WTC11 (cell line): ENCODE measurements around the gene CYP19A1. TPM values are rescaled to one million over a fixed set of nuclear protein-coding genes. Genes with fewer than 3 reads are reported as not detected.

Experiments used
- ATAC-seq: fragments of 200-7000 bp; cut with Tn5 transposase; 2 replicates; pipeline ENCODE4 v1.10.0; 2021; ENCODE audit warnings: mild to moderate bottlenecking, moderate library complexity
- CTCF ChIA-PET: fragments of 300-600 bp; sonication (Branson Sonifier 250); formaldehyde crosslinking; loops from one replicate; lab custom pipeline; 2021; ENCODE audit warnings: antibody characterized with exemption; lab: Charles Lee
- POLR2A ChIA-PET: fragments of 350-600 bp; sonication (Branson Sonifier 250); formaldehyde crosslinking; loops from one replicate; lab custom pipeline; 2021; ENCODE audit warnings: antibody characterized with exemption; lab: Charles Lee
- DNase-seq: peaks from one replicate; pipeline ENCODE4 v3.0.0; 2021; ENCODE audit warnings: low spot score
- H3K27ac Mint-ChIP-seq: 2 replicates; pipeline ENCODE4 v1.8.0; 2021; ENCODE audit warnings: mixed read lengths
- H3K27me3 Mint-ChIP-seq: 2 replicates; pipeline ENCODE4 v1.8.0; 2021; ENCODE audit warnings: low read depth, mild to moderate bottlenecking, moderate library complexity, mixed read lengths
- H3K36me3 Mint-ChIP-seq: 2 replicates; pipeline ENCODE4 v1.8.0; 2021; ENCODE audit warnings: mixed read lengths
- H3K4me1 Mint-ChIP-seq: 2 replicates; pipeline ENCODE4 v1.8.0; 2022; ENCODE audit warnings: mixed read lengths
- H3K4me3 Mint-ChIP-seq: 2 replicates; pipeline ENCODE4 v1.8.0; 2021; ENCODE audit warnings: mild to moderate bottlenecking, moderate library complexity, mixed read lengths
- H3K9me3 Mint-ChIP-seq: 2 replicates; pipeline ENCODE4 v1.8.0; 2021; ENCODE audit warnings: mixed read lengths
- CREB1 ChIP-seq: sonication (generic); formaldehyde crosslinking; IDR thresholded peaks from 2 replicates; pipeline ENCODE4 v1.8.0; 2023; ENCODE audit warnings: mild to moderate bottlenecking, missing genetic modification reagents
- ELF4 ChIP-seq: sonication (generic); formaldehyde crosslinking; IDR thresholded peaks from 2 replicates; pipeline ENCODE4 v1.8.1; 2022; ENCODE audit warnings: low read depth, mild to moderate bottlenecking, moderate library complexity, missing genetic modification reagents
- FOXK1 ChIP-seq: sonication (generic); formaldehyde crosslinking; IDR thresholded peaks from 2 replicates; pipeline ENCODE4 v1.8.0; 2022; ENCODE audit warnings: mild to moderate bottlenecking, moderate library complexity, missing genetic modification reagents
- GTF2I ChIP-seq: fragments of 250-450 bp; sonication (Bioruptor Pico); conservative IDR thresholded peaks from 2 replicates; pipeline ENCODE4 v1.4.0; 2021; ENCODE audit warnings: mild to moderate bottlenecking
- JUN ChIP-seq: sonication (generic); formaldehyde crosslinking; IDR thresholded peaks from 2 replicates; pipeline ENCODE4 v1.8.0; 2023; ENCODE audit warnings: mild to moderate bottlenecking, missing genetic modification reagents
- MXD4 ChIP-seq: fragments of 250-450 bp; sonication (Bioruptor Pico); IDR thresholded peaks from 2 replicates; pipeline ENCODE4 v1.8.0; 2021; ENCODE audit warnings: mild to moderate bottlenecking, moderate library complexity, borderline replicate concordance
- MYBL2 ChIP-seq: sonication (generic); formaldehyde crosslinking; IDR thresholded peaks from 2 replicates; pipeline ENCODE4 v1.8.1; 2023; ENCODE audit warnings: mild to moderate bottlenecking, moderate library complexity, missing genetic modification reagents
- NFYB ChIP-seq: sonication (generic); formaldehyde crosslinking; conservative IDR thresholded peaks from 2 replicates; pipeline ENCODE4 v1.8.0; 2022; ENCODE audit warnings: low read depth, missing genetic modification reagents
- OVOL2 ChIP-seq: fragments of 250-450 bp; sonication (Bioruptor Pico); IDR thresholded peaks from 2 replicates; pipeline ENCODE4 v1.9.0; 2021; ENCODE audit warnings: mild to moderate bottlenecking, borderline replicate concordance
- SMAD4 ChIP-seq: sonication (generic); formaldehyde crosslinking; IDR thresholded peaks from 2 replicates; pipeline ENCODE4 v1.8.0; 2022; ENCODE audit warnings: mild to moderate bottlenecking, missing genetic modification reagents
- SP1 ChIP-seq: sonication (generic); formaldehyde crosslinking; conservative IDR thresholded peaks from 2 replicates; pipeline ENCODE4 v1.8.1; 2022; ENCODE audit warnings: missing genetic modification reagents
- TP53 ChIP-seq: sonication (generic); formaldehyde crosslinking; IDR thresholded peaks from 2 replicates; pipeline ENCODE4 v1.8.1; 2023; ENCODE audit warnings: mild to moderate bottlenecking, missing genetic modification reagents
- ZBTB21 ChIP-seq: sonication (generic); formaldehyde crosslinking; IDR thresholded peaks from 2 replicates; pipeline ENCODE4 v1.8.1; 2023; ENCODE audit warnings: mild to moderate bottlenecking, missing genetic modification reagents, borderline replicate concordance
- ZNF232 ChIP-seq: sonication (generic); formaldehyde crosslinking; IDR thresholded peaks from 2 replicates; pipeline ENCODE4 v1.8.0; 2022; ENCODE audit warnings: mild to moderate bottlenecking, missing genetic modification reagents
- ZNF263 ChIP-seq: sonication (generic); formaldehyde crosslinking; IDR thresholded peaks from 2 replicates; pipeline ENCODE4 v1.8.1; 2022; ENCODE audit warnings: low read depth, mild to moderate bottlenecking, moderate library complexity, missing genetic modification reagents
- ZNF423 ChIP-seq: fragments of 250-450 bp; sonication (Bioruptor Pico); IDR thresholded peaks from 2 replicates; pipeline ENCODE4 v2.1.2; 2022; ENCODE audit warnings: mild to moderate bottlenecking, moderate library complexity
- total RNA-seq: library from RNA; stranded (reverse); gene quantifications from 3 replicates; pipeline ENCODE4 v1.2.3, GENCODE V29; 2021
- TF ChIP-seq, protein P1 (sequence below): sonication (generic); formaldehyde crosslinking; IDR thresholded peaks from 2 replicates; pipeline ENCODE4 v1.8.0; 2023; ENCODE audit warnings: missing genetic modification reagents, mild to moderate bottlenecking, borderline replicate concordance
- TF ChIP-seq, protein P2 (sequence below): sonication (generic); formaldehyde crosslinking; IDR thresholded peaks from 2 replicates; pipeline ENCODE4 v1.8.1; 2023; ENCODE audit warnings: mild to moderate bottlenecking, missing genetic modification reagents, moderate library complexity
- TF ChIP-seq, protein P3 (sequence below): sonication (generic); formaldehyde crosslinking; IDR thresholded peaks from 2 replicates; pipeline ENCODE4 v1.8.1; 2023; ENCODE audit warnings: mild to moderate bottlenecking, missing genetic modification reagents
- TF ChIP-seq, protein P4 (sequence below): fragments of 250-450 bp; sonication (Bioruptor Pico); IDR thresholded peaks from 2 replicates; pipeline ENCODE4 v1.9.0; 2021; ENCODE audit warnings: moderate library complexity, mild to moderate bottlenecking, inconsistent platforms, borderline replicate concordance
- TF ChIP-seq, protein P5 (sequence below): fragments of 250-450 bp; sonication (Bioruptor Pico); IDR thresholded peaks from 2 replicates; pipeline ENCODE4 v1.8.0; 2021; ENCODE audit warnings: mild to moderate bottlenecking
- TF ChIP-seq, protein P6 (sequence below): sonication (generic); formaldehyde crosslinking; IDR thresholded peaks from 2 replicates; pipeline ENCODE4 v1.8.1; 2023; ENCODE audit warnings: mild to moderate bottlenecking, missing genetic modification reagents
- TF ChIP-seq, protein P7 (sequence below): sonication (generic); formaldehyde crosslinking; IDR thresholded peaks from 2 replicates; pipeline ENCODE4 v1.8.0; 2022; ENCODE audit warnings: mild to moderate bottlenecking, missing genetic modification reagents
- TF ChIP-seq, protein P8 (sequence below): fragments of 250-450 bp; sonication (Bioruptor Pico); IDR thresholded peaks from 2 replicates; pipeline ENCODE4 v2.1.2; 2022; ENCODE audit warnings: mild to moderate bottlenecking, moderate library complexity

Gene CYP19A1
- total RNA-seq, 1 experiment from 2014 or later: not detected

DNA sequence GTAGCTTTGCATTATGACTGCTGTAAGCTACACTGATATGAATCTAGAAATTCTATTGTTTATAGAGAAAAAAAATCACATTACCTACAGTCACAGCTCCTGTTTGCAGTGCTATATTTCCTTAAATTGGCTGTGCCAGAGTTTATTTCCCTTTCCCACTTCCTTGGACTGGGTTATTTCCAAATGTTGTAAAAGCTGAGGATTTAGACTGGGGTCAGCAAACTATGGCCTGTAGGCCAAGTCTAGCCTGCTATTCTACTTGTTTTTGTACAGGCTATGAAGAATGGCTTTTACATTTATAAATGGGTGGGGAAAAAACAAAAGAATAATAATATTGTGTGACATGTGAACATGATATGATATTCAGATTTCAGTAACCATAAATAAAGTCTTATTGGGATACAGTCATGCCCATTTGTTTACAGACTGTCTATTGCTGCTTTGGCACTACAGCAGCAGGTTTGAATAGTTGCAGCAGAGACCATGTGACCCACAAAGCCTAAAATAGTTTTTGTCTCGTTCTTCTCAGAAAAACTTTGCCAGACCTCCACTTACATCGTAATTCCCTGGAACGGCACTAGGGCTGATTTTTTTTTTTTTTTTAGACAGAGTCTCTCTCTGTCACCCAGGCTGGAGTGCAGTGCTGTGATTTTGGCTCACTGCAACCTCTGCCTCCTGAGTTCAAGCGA, 10.9 kb upstream of the CYP19A1 start:
- no peak overlapping the region for H3K4me3 Mint-ChIP-seq

DNA sequence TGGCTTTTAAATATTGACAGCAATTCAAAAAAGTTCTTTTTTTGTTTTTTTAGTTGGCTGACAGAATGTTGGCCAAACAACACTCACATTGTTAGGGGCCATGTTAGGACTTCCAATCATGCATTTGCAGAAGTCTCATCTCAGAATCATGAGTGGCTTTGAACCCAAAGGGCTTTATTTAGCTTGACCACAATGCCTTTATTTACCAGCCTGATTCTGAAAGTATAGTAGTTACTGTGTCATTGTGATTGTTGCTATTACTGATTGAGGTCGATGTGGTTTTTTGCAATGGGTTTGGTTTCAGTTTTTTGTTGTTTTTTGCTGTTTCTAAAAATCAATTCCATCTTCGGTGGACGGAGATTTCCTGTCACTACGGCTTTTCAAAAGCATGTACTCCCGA, 10.3 kb upstream of the CYP19A1 start:
- no peaks in the 10 kb centered on the region for H3K9me3 Mint-ChIP-seq
- POLR2A ChIA-PET: no interaction called here
- CTCF ChIA-PET: no interaction called here
- peaks cover 15% of the 10 kb centered on the region for H3K27me3 Mint-ChIP-seq
- H3K4me1 Mint-ChIP-seq: 0 out of 2 replicates have a peak, but pooled peaks cover 2% of the 10 kb centered on the region
- H3K27ac Mint-ChIP-seq: no peak overlapping the region
- H3K4me3 Mint-ChIP-seq: no peak overlapping the region
- no peaks in the 10 kb centered on the region for H3K36me3 Mint-ChIP-seq
- no peak for ATAC-seq
- no peak for DNase-seq
- TF ChIP-seq OVOL2 (CRISPR knock-in tag) (no peak), SP1 (CRISPR knock-in tag) (no peak), TP53 (CRISPR knock-in tag) (no peak), CREB1 (no peak), MYBL2 (CRISPR knock-in tag) (no peak), ZNF263 (no peak)
- TF ChIP-seq, protein P1, sequence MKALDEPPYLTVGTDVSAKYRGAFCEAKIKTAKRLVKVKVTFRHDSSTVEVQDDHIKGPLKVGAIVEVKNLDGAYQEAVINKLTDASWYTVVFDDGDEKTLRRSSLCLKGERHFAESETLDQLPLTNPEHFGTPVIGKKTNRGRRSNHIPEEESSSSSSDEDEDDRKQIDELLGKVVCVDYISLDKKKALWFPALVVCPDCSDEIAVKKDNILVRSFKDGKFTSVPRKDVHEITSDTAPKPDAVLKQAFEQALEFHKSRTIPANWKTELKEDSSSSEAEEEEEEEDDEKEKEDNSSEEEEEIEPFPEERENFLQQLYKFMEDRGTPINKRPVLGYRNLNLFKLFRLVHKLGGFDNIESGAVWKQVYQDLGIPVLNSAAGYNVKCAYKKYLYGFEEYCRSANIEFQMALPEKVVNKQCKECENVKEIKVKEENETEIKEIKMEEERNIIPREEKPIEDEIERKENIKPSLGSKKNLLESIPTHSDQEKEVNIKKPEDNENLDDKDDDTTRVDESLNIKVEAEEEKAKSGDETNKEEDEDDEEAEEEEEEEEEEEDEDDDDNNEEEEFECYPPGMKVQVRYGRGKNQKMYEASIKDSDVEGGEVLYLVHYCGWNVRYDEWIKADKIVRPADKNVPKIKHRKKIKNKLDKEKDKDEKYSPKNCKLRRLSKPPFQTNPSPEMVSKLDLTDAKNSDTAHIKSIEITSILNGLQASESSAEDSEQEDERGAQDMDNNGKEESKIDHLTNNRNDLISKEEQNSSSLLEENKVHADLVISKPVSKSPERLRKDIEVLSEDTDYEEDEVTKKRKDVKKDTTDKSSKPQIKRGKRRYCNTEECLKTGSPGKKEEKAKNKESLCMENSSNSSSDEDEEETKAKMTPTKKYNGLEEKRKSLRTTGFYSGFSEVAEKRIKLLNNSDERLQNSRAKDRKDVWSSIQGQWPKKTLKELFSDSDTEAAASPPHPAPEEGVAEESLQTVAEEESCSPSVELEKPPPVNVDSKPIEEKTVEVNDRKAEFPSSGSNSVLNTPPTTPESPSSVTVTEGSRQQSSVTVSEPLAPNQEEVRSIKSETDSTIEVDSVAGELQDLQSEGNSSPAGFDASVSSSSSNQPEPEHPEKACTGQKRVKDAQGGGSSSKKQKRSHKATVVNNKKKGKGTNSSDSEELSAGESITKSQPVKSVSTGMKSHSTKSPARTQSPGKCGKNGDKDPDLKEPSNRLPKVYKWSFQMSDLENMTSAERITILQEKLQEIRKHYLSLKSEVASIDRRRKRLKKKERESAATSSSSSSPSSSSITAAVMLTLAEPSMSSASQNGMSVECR (CRISPR knock-in tag): no peak
- TF ChIP-seq, protein P2, sequence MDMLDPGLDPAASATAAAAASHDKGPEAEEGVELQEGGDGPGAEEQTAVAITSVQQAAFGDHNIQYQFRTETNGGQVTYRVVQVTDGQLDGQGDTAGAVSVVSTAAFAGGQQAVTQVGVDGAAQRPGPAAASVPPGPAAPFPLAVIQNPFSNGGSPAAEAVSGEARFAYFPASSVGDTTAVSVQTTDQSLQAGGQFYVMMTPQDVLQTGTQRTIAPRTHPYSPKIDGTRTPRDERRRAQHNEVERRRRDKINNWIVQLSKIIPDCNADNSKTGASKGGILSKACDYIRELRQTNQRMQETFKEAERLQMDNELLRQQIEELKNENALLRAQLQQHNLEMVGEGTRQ (CRISPR knock-in tag): no peak
- TF ChIP-seq, protein P3, sequence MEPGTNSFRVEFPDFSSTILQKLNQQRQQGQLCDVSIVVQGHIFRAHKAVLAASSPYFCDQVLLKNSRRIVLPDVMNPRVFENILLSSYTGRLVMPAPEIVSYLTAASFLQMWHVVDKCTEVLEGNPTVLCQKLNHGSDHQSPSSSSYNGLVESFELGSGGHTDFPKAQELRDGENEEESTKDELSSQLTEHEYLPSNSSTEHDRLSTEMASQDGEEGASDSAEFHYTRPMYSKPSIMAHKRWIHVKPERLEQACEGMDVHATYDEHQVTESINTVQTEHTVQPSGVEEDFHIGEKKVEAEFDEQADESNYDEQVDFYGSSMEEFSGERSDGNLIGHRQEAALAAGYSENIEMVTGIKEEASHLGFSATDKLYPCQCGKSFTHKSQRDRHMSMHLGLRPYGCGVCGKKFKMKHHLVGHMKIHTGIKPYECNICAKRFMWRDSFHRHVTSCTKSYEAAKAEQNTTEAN: no peak

More for the DNA sequence above, 10.9 kb upstream of the CYP19A1 start:
- Mint-ChIP-seq H3K4me1 (0 out of 2 replicates have a peak, but pooled peaks cover 2% of the 10 kb centered on the region), H3K9me3 (no peaks in the 10 kb centered on the region), H3K27me3 (peaks cover 9% of the 10 kb centered on the region), H3K36me3 (no peaks in the 10 kb centered on the region), H3K27ac (no peak overlapping the region)
- no peak for TF ChIP-seq OVOL2 (CRISPR knock-in tag)
- TF ChIP-seq GTF2I: no peak
- TF ChIP-seq NFYB (CRISPR knock-in tag): no peak
- TF ChIP-seq, protein P4, sequence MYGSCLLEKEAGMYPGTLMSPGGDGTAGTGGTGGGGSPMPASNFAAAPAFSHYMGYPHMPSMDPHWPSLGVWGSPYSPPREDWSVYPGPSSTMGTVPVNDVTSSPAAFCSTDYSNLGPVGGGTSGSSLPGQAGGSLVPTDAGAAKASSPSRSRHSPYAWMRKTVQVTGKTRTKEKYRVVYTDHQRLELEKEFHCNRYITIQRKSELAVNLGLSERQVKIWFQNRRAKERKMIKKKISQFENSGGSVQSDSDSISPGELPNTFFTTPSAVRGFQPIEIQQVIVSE (CRISPR knock-in tag): no peak
- no peak for TF ChIP-seq ELF4
- TF ChIP-seq, protein P5, sequence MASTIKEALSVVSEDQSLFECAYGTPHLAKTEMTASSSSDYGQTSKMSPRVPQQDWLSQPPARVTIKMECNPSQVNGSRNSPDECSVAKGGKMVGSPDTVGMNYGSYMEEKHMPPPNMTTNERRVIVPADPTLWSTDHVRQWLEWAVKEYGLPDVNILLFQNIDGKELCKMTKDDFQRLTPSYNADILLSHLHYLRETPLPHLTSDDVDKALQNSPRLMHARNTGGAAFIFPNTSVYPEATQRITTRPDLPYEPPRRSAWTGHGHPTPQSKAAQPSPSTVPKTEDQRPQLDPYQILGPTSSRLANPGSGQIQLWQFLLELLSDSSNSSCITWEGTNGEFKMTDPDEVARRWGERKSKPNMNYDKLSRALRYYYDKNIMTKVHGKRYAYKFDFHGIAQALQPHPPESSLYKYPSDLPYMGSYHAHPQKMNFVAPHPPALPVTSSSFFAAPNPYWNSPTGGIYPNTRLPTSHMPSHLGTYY (CRISPR knock-in tag): no peak
- no peak for TF ChIP-seq ZBTB21 (CRISPR knock-in tag)
- no peak for TF ChIP-seq FOXK1 (CRISPR knock-in tag)
- TF ChIP-seq ZNF232 (CRISPR knock-in tag): no peak
- no peak for TF ChIP-seq JUN
- TF ChIP-seq MXD4: no peak
- TF ChIP-seq, protein P6, sequence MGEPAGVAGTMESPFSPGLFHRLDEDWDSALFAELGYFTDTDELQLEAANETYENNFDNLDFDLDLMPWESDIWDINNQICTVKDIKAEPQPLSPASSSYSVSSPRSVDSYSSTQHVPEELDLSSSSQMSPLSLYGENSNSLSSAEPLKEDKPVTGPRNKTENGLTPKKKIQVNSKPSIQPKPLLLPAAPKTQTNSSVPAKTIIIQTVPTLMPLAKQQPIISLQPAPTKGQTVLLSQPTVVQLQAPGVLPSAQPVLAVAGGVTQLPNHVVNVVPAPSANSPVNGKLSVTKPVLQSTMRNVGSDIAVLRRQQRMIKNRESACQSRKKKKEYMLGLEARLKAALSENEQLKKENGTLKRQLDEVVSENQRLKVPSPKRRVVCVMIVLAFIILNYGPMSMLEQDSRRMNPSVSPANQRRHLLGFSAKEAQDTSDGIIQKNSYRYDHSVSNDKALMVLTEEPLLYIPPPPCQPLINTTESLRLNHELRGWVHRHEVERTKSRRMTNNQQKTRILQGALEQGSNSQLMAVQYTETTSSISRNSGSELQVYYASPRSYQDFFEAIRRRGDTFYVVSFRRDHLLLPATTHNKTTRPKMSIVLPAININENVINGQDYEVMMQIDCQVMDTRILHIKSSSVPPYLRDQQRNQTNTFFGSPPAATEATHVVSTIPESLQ (CRISPR knock-in tag): no peak
- TF ChIP-seq ZNF263: no peak
- no peak for TF ChIP-seq ZNF423 (CRISPR knock-in tag)
- TF ChIP-seq SMAD4 (CRISPR knock-in tag): no peak
- TF ChIP-seq, protein P7, sequence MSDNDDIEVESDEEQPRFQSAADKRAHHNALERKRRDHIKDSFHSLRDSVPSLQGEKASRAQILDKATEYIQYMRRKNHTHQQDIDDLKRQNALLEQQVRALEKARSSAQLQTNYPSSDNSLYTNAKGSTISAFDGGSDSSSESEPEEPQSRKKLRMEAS (CRISPR knock-in tag): no peak
- TF ChIP-seq, protein P8, sequence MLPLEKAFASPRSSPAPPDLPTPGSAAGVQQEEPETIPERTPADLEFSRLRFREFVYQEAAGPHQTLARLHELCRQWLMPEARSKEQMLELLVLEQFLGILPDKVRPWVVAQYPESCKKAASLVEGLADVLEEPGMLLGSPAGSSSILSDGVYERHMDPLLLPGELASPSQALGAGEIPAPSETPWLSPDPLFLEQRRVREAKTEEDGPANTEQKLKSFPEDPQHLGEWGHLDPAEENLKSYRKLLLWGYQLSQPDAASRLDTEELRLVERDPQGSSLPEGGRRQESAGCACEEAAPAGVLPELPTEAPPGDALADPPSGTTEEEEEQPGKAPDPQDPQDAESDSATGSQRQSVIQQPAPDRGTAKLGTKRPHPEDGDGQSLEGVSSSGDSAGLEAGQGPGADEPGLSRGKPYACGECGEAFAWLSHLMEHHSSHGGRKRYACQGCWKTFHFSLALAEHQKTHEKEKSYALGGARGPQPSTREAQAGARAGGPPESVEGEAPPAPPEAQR (CRISPR knock-in tag): no peak
- CTCF ChIA-PET: no interaction called here
- ATAC-seq (no peak), DNase-seq (no peak)
- POLR2A ChIA-PET: no interaction called here
